SIG-M5 (cell line): ENCODE data around the gene URM1.

Source experiments
- DNase-seq: peaks from one replicate; lab custom pipeline; 2025; lab: John Stamatoyannopoulos, UW

URM1 gene

DNA sequence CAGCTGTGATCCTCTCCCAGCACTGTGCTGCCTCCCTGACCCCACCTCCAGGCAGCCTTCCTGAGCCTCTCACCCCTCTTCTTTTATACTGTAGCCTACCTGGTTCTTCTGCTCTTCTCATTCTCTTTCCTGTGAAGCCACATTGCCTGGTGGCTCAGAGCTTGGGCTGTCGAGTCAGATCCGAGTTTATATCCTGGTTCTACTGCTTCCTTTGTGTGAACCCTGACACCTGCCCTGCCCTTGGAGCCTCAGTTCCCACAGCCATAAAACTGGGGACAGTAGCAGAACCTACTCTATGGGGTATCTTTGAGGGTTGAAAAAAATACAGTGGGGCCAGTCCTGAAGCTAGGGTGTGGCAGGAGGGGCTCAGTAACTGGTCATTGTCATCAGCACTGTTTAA, 22.0 kb upstream of the URM1 start:
- no peak for DNase-seq

- no peak for DNase-seq
These were observed 21.4 kb upstream of the URM1 start for GRCh38 chr9:128349772-128350171.

- no peak for DNase-seq
These were observed 15.7 kb upstream of the URM1 start for GRCh38 chr9:128355451-128355850.

- DNase-seq = no peak
These were observed 13.1 kb upstream of the URM1 start for GRCh38 chr9:128358090-128358489.

- no peak for DNase-seq
These were observed 12.3 kb upstream of the URM1 start for GRCh38 chr9:128358861-128359260.

DNA sequence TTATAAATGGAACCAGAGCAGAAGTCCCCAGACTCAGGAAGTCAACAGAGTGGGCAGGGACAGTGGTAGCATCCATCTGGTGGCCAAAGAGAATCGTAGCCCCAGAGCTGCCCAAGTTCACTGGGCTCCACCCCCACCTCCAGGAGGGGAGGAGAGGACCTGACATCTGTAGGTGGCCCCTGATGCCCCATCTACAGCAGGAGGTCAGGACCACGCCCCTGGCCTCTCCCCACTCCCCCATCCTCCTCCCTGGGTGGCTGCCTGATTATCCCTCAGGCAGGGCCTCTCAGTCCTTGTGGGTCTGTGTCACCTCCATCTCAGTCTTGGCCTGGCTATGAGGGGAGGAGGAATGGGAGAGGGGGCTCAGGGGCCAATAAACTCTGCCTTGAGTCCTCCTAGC, 10.3 kb upstream of the URM1 start:
- no peak for DNase-seq

DNA sequence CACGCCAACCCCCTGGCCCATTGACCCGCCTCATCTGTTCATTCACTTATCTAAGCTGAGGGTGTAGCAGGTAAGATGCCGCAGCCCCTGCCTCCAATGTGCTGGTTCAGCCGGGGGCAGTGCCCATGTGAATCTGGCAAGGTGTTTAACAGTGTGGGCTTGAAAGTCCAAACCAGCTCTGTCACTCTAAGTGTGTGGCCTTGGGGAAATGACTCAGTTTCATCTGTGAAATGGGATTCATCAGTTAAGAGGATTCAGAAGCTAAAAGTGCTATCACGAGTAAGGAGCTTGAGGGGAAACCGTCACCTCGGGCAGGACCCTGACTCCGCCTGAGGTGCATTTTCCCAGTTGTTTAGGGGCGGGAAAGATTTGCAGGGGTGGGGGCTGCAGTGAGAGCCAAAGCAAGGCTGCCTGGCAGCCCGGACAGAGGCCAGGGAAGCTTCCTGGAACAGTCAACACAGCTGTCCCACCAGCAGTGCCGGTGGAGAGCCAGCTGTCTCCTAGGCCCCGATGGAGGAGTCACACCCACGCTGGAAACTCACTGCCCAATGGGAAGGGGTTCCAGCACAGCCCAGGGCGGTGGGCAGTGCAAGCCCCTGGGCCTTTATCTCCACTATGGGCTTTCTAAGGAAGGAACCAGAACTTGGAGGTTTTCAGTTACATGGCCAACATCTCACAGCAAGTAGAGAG, 9.7 kb upstream of the URM1 start:
- DNase-seq = no peak

- no peak for DNase-seq
These were observed 9.1 kb upstream of the URM1 start for GRCh38 chr9:128361986-128362646.

GRCh38 chr9:128362774-128363173, 8.4 kb upstream of the URM1 start:
- DNase-seq = no peak

DNA sequence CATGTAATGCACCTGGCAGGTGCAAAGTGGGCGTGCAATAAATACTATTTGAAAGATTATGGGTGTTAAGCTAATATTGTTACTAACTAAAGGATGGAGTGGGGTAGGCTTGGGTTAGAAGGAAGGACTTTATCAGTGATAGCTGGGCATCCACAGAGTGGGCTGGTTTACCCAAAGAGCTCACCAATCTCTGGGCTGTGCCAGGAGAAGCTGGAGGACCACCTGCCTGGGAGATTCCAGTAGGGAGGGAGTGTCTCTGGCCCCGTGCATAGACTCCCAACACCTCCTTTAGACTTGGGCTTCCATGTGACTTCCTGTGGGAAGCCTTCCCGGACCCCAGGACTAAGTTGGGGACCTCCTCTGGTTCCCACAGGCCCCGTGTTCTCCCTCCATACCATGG, 5.6 kb upstream of the URM1 start:
- no peak for DNase-seq

DNA sequence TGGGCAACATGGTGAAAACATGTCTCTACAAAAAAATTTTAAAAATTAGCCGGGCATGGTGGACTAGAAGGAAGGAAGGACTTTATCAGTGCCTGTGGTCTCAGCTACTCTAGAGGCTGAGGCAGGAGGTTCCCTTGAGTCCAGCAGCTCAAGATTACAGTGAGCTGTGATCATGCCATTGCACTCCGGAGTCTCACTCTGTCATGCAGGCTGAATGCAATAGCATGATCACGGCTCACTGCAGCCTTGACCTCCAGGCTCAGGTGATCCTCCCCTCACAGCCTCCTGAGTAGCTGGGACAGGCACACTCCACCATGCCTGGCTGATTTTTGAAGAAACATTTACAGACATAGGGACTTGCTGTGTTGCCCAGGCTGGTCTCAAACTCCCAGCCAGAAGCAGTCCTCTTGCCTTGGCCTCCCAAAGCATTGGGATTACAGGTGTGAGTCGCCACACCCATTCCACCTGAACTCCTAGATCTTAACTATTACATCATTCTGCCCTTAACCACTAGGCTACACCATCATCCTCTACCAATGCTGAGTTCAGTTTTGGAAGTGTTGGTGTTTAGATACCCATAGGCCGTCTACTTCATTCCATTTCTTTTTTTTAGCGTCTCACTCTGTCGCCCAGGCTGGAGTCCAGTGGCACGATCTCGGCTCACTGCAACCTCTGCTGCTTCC, 2.0 kb upstream of the URM1 start:
- DNase-seq = no peak

DNA sequence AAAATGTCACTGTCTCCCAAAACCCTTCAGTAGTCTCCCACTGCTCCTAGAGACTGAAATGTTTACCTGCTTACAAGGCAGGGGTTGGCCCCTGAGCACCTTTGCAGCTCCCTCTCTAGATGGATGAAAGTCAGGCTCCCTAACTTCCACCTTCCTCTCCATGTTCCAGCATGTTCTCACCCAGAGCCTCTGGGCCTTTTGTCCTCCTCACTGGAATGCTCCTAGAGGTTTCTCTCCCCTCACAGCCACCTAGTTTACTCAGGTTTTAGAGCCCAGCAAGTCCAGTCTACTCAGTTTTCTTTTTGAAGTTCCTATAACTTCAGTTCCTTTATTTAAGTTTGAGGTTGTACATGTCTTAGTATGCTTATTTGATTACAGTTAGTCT, 815 bp upstream of the URM1 start:
- DNase-seq = no peak

DNA sequence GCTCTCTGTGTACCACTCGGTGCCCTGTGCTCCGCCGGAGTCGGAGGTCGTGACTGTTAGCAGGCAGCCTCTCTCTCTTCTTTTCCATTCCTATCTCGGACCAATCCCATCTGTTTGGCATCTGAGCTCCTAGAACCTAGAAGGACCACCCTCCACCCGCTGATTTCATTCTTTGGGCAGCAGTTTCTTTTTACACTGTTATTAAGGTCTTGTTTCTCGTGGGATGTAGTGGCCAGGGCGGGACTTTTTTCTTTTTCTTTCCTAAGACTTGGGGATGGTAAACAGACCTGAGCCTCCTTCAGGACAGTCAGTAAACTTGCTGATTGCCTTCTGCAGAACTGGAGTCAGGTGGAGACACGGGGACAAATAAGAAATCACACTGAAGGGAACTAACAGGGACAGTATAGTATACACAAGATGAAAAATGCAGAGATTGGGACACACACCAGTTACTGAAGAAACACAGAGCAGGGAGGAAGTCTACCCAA, 500 bp downstream of the URM1 start:
- no peak for DNase-seq

- DNase-seq = no peak
These were observed 1.0 kb downstream of the URM1 start for GRCh38 chr9:128372188-128372641.

DNA sequence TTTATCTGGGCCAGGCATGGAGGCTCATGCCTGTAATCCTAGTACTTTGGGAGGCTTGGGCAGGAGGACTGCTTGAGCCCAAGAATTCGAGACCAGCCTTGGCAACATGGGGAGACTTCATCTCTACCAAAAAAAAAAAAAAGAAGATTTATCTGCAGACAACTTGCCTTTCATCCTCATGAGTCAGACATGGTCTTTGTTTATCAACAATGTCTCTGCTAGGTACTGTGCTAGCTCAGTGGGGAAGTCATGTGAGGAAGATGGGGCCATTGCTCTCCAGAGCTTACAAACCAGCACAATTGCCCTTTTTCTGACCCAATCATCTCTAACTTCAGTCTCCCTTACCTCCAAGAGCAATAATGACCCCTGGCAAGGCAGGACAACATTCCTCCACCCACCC, 1.6 kb downstream of the URM1 start:
- DNase-seq = no peak

DNA sequence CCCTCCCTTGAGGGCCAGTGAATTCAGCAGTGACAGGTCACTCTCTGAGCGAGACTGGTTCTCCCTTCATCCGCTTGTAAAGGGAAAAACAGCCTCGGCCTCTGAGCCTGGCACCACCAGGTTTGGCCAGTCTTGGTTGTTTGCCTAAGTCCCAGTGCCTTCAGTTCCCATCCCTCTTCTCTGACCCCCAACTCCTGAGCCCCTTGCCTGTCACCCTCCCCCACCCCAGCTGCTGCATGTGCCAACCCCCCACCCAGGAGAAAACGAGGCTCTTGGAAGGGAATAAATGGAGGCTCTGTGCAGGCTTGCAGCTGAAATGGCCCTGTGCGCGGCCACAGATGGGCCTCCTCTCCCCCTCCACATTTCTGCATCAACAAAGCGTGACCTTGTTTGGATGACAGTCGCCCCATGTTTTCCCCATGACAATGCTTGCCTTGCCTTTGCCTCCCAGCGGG, 3.1 kb downstream of the URM1 start:
- DNase-seq = no peak

- no peak for DNase-seq
These were observed 4.7 kb downstream of the URM1 start for GRCh38 chr9:128375865-128376264.

- DNase-seq = no peak
These were observed 11.1 kb downstream of the URM1 start for GRCh38 chr9:128382261-128382660.

DNA sequence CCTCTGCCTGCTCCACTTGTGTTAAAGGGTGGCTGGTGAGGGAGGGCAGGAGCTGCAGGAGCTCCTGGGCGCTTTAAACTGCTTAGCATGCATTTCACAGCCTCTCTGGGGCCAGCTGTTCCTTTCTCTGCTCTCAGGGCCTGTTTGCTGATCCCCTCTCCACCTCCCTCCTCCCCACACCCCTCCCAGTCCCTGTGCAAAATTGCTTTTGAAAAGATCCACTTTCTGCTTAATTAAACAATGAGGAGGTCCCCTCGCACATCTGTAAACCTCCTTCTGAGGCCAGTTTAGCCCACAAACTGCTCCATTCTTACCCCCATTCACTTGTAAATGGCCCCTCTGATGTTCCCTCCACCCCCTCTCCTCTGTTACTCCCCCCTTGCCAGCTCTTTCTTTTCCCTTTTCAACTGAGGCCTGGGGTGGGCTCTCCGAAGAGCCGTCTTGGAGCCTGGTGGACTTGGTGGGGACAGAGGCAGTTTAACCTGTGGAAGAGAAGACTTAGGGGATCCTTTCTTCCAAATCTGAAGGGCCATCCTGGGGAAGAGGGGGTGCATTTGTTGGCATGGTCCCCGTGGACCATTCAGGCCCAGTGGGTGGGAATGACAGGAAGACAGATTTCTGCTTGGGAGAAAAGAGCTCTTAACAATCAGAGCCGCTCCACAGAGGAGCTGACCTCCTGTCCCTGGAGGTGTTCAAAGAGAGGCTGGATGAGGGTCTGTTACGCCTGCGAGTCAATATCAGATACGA, 12.0 kb downstream of the URM1 start:
- no peak for DNase-seq

- DNase-seq = no peak
These were observed 12.6 kb downstream of the URM1 start for GRCh38 chr9:128383791-128384190.

GRCh38 chr9:128384801-128385495, 13.8 kb downstream of the URM1 start:
- no peak for DNase-seq
